GM12878 (cell line): ENCODE data around the gene CD72. TPM values are rescaled to one million over a fixed set of nuclear protein-coding genes. Genes with fewer than 3 reads are reported as not detected.

Experiments used
- BHLHE40 ChIP-seq, 2 experiments: fragments of 450-650 bp in 1 of 2; IDR thresholded peaks; 2 replicates each; pipeline ENCODE4 v1.6.1; 2011 to 2017; ENCODE audit warnings: low read depth in 2 of 2, borderline replicate concordance in 1 of 2, improper control_type of control experiment in 1 of 2, low read length in 1 of 2, mild to moderate bottlenecking in 1 of 2
- CBFB ChIP-seq: IDR thresholded peaks from 2 replicates; pipeline ENCODE4 v1.6.1; 2016; ENCODE audit warnings: antibody characterized with exemption, low read depth
- CHD2 ChIP-seq: IDR thresholded peaks from 2 replicates; pipeline ENCODE4 v1.6.1; 2011; ENCODE audit warnings: low read depth, low read length, improper control_type of control experiment, borderline replicate concordance
- CHD4 ChIP-seq: fragments of 200-600 bp; sonication (generic); IDR thresholded peaks from 2 replicates; pipeline ENCODE4 v1.6.1; 2016; ENCODE audit warnings: mild to moderate bottlenecking
- ESRRA ChIP-seq: IDR thresholded peaks from 2 replicates; pipeline ENCODE4 v1.6.1; 2012; ENCODE audit warnings: mild to moderate bottlenecking, low read length, improper control_type of control experiment
- GATAD2B ChIP-seq: fragments of 450-650 bp; conservative IDR thresholded peaks from 2 replicates; pipeline ENCODE4 v1.6.1; 2017; ENCODE audit warnings: low read depth, mild to moderate bottlenecking, moderate library complexity
- NR2C1 ChIP-seq: fragments of 450-650 bp; IDR thresholded peaks from 2 replicates; pipeline ENCODE4 v1.6.1; 2017; ENCODE audit warnings: antibody characterized with exemption, mild to moderate bottlenecking, moderate library complexity
- PAX5 ChIP-seq: IDR thresholded peaks from 2 replicates; pipeline ENCODE4 v1.6.1; 2011; ENCODE audit warnings: low read depth, low read length, borderline replicate concordance
- POLR2AphosphoS5 ChIP-seq: IDR thresholded peaks from 2 replicates; pipeline ENCODE4 v1.6.1; 2011; ENCODE audit warnings: mild to moderate bottlenecking, low read length, inconsistent platforms
- RAD21 ChIP-seq: IDR thresholded peaks from 2 replicates; pipeline ENCODE4 v1.6.1; 2011; ENCODE audit warnings: mild to moderate bottlenecking, low read depth, low read length, moderate library complexity; ENCODE audit not compliant: insufficient read depth
- RB1 ChIP-seq: fragments of 450-650 bp; formaldehyde crosslinking; IDR thresholded peaks from 2 replicates; pipeline ENCODE4 v1.6.1; 2017; ENCODE audit warnings: mild to moderate bottlenecking, borderline replicate concordance
- ZNF217 ChIP-seq: fragments of 450-650 bp; IDR thresholded peaks from 2 replicates; pipeline ENCODE4 v1.6.1; 2017; ENCODE audit warnings: antibody characterized with exemption, mild to moderate bottlenecking
- ZNF274 ChIP-seq: IDR thresholded peaks from one replicate; pipeline ENCODE4 v1.8.0; 2011; ENCODE audit not compliant: insufficient read length, insufficient read depth
- polyA plus RNA-seq, 11 experiments: library from polyadenylated mRNA; depleted of rRNA in 4 of 11; unstranded in 6 of 11; stranded (reverse) in 5 of 11; fragments of >200 nt; fragmentation: Nextera tagmentation in 4 of 11; fragmentation: Illumina TruSeq in 1 of 11; extraction: Ambion mirVana in 4 of 11; extraction: Trizol in 1 of 11; gene quantifications; 1 replicate in 1 of 11; 2 replicates in 10 of 11; pipeline versions ENCODE4 v1.2.1 to v1.2.3, GENCODE V29; 2011 to 2016; ENCODE audit warnings: inconsistent platforms in 2 of 11, missing spikeins in 2 of 11, low read depth in 1 of 11
- total RNA-seq, 4 experiments: library from RNA; depleted of rRNA in 3 of 4; stranded (reverse); fragments of >200 nt in 3 of 4; fragmentation: Illumina TruSeq in 1 of 4; extraction: Trizol in 1 of 4; gene quantifications; 2 replicates each; pipeline versions ENCODE4 v1.2.1 to v1.2.3, GENCODE V29; 2013 to 2021
- TF ChIP-seq, protein P1 (sequence below): fragments of 450-650 bp; IDR thresholded peaks from 2 replicates; pipeline ENCODE4 v1.6.1; 2016; ENCODE audit warnings: mild to moderate bottlenecking, moderate library complexity, borderline replicate concordance
- TF ChIP-seq, protein P2 (sequence below): fragments of 450-650 bp; IDR thresholded peaks from 2 replicates; pipeline ENCODE4 v1.6.1; 2016; ENCODE audit warnings: mild to moderate bottlenecking
- TF ChIP-seq, protein P3 (sequence below): IDR thresholded peaks from 2 replicates; pipeline ENCODE4 v1.6.1; 2012; ENCODE audit warnings: improper control_type of control experiment, low read depth, low read length; ENCODE audit not compliant: insufficient replicate concordance
- TF ChIP-seq, protein P4 (sequence below): fragments of 150-350 bp; IDR thresholded peaks from 2 replicates; pipeline ENCODE4 v1.6.1; 2014; ENCODE audit warnings: mild to moderate bottlenecking, low read depth, low read length

The CD72 gene
- total and polyA plus RNA-seq, 10 of the 15 experiments (the other 5 are each of a cell fraction or from before 2014, with no cell fraction given): 2.1 to 14.2 (median 4.4) TPM

DNA sequence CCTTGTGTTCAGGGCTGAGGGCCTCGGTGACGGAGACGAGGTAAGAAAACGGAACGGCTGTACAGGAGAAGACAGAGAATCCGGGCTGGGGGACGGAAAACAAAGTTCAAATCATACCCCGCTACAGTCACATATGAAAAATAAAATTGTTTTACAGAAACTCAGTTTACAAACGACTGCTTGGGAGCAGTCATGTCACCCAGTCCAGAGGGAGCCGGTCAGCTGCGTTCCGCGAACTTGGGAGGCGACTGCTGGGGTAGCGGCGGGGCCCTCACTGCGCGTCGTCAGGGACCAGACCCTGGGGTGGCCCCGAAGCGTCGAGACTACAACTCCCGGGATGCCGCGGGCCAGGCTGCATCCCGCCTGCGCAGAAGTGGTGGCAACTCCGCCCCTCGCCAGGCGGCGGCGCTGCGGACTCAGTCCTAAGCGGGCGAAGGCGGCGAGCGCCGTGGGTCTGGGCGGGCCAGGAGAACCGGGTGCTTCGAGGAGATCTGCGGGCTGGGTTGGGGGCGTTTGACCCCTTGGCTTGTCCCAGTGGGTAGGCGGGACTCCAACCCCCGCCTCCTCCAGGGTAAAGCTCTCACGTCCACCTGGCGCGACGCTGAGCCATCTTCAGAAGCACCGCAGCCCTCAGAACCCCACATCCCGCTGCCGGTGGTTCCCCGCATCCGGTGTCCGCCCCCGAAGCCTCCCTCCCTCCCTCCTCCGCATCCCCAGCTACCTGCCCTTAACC, 28.5 kb upstream of the CD72 start (continued):
- TF ChIP-seq, protein P1, sequence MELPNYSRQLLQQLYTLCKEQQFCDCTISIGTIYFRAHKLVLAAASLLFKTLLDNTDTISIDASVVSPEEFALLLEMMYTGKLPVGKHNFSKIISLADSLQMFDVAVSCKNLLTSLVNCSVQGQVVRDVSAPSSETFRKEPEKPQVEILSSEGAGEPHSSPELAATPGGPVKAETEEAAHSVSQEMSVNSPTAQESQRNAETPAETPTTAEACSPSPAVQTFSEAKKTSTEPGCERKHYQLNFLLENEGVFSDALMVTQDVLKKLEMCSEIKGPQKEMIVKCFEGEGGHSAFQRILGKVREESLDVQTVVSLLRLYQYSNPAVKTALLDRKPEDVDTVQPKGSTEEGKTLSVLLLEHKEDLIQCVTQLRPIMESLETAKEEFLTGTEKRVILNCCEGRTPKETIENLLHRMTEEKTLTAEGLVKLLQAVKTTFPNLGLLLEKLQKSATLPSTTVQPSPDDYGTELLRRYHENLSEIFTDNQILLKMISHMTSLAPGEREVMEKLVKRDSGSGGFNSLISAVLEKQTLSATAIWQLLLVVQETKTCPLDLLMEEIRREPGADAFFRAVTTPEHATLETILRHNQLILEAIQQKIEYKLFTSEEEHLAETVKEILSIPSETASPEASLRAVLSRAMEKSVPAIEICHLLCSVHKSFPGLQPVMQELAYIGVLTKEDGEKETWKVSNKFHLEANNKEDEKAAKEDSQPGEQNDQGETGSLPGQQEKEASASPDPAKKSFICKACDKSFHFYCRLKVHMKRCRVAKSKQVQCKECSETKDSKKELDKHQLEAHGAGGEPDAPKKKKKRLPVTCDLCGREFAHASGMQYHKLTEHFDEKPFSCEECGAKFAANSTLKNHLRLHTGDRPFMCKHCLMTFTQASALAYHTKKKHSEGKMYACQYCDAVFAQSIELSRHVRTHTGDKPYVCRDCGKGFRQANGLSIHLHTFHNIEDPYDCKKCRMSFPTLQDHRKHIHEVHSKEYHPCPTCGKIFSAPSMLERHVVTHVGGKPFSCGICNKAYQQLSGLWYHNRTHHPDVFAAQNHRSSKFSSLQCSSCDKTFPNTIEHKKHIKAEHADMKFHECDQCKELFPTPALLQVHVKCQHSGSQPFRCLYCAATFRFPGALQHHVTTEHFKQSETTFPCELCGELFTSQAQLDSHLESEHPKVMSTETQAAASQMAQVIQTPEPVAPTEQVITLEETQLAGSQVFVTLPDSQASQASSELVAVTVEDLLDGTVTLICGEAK: peak; percentile 60; the same call in 1 of the 2 replicates
- no peak for TF ChIP-seq GATAD2B
- TF ChIP-seq, protein P2, sequence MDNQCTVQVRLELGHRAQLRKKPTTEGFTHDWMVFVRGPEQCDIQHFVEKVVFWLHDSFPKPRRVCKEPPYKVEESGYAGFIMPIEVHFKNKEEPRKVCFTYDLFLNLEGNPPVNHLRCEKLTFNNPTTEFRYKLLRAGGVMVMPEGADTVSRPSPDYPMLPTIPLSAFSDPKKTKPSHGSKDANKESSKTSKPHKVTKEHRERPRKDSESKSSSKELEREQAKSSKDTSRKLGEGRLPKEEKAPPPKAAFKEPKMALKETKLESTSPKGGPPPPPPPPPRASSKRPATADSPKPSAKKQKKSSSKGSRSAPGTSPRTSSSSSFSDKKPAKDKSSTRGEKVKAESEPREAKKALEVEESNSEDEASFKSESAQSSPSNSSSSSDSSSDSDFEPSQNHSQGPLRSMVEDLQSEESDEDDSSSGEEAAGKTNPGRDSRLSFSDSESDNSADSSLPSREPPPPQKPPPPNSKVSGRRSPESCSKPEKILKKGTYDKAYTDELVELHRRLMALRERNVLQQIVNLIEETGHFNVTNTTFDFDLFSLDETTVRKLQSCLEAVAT: peak; percentile 55
- TF ChIP-seq, protein P3, sequence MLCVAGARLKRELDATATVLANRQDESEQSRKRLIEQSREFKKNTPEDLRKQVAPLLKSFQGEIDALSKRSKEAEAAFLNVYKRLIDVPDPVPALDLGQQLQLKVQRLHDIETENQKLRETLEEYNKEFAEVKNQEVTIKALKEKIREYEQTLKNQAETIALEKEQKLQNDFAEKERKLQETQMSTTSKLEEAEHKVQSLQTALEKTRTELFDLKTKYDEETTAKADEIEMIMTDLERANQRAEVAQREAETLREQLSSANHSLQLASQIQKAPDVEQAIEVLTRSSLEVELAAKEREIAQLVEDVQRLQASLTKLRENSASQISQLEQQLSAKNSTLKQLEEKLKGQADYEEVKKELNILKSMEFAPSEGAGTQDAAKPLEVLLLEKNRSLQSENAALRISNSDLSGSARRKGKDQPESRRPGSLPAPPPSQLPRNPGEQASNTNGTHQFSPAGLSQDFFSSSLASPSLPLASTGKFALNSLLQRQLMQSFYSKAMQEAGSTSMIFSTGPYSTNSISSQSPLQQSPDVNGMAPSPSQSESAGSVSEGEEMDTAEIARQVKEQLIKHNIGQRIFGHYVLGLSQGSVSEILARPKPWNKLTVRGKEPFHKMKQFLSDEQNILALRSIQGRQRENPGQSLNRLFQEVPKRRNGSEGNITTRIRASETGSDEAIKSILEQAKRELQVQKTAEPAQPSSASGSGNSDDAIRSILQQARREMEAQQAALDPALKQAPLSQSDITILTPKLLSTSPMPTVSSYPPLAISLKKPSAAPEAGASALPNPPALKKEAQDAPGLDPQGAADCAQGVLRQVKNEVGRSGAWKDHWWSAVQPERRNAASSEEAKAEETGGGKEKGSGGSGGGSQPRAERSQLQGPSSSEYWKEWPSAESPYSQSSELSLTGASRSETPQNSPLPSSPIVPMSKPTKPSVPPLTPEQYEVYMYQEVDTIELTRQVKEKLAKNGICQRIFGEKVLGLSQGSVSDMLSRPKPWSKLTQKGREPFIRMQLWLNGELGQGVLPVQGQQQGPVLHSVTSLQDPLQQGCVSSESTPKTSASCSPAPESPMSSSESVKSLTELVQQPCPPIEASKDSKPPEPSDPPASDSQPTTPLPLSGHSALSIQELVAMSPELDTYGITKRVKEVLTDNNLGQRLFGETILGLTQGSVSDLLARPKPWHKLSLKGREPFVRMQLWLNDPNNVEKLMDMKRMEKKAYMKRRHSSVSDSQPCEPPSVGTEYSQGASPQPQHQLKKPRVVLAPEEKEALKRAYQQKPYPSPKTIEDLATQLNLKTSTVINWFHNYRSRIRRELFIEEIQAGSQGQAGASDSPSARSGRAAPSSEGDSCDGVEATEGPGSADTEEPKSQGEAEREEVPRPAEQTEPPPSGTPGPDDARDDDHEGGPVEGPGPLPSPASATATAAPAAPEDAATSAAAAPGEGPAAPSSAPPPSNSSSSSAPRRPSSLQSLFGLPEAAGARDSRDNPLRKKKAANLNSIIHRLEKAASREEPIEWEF: no peak
- peak; percentile 48; the same call in 1 of the 2 replicates for TF ChIP-seq ESRRA
- peak; percentile 61 for TF ChIP-seq CHD2
- TF ChIP-seq CBFB: peak; percentile 54; the same call in 1 of the 2 replicates
- no peak for TF ChIP-seq ZNF217
- TF ChIP-seq NR2C1: no peak
- TF ChIP-seq RAD21: peak; percentile 79
- no peak for TF ChIP-seq ZNF274
- TF ChIP-seq, protein P4, sequence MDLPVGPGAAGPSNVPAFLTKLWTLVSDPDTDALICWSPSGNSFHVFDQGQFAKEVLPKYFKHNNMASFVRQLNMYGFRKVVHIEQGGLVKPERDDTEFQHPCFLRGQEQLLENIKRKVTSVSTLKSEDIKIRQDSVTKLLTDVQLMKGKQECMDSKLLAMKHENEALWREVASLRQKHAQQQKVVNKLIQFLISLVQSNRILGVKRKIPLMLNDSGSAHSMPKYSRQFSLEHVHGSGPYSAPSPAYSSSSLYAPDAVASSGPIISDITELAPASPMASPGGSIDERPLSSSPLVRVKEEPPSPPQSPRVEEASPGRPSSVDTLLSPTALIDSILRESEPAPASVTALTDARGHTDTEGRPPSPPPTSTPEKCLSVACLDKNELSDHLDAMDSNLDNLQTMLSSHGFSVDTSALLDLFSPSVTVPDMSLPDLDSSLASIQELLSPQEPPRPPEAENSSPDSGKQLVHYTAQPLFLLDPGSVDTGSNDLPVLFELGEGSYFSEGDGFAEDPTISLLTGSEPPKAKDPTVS: no peak
- peak; percentile 74 for TF ChIP-seq POLR2AphosphoS5
- TF ChIP-seq BHLHE40 (IDR thresholded peaks at IDR 0.05; ENCODE audit: borderline replicate concordance in 1 of 2, low read depth in 2 of 2, low read length in 1 of 2): peak; percentile 29 to 64; a peak in 2 of 4 replicates
- TF ChIP-seq CHD4: no peak
- TF ChIP-seq RB1: peak; percentile 90
- 0 out of 2 replicates have a peak, but pooled peaks have one; percentile 45 for TF ChIP-seq PAX5
